Upper lobe of left lung (tissue), 6 donors: ENCODE results near the gene TRIM25. TPM values are rescaled to one million over a fixed set of nuclear protein-coding genes. Genes with fewer than 3 reads are reported as not detected.

Experiments
- ATAC-seq, 2 donors: fragments of 200-7000 bp; cut with Tn5 transposase; one replicate each; pipeline ENCODE4 v1.9.1; 2022; ENCODE audit warnings: mild to moderate bottlenecking in 2 of 2, moderate library complexity in 2 of 2; ENCODE audit not compliant: low FRiP score in 2 of 2
- DNase-seq, 2 donors: peaks; one replicate each; pipeline ENCODE4 v3.0.0-alpha.2; 2019 to 2020
- H3K27ac ChIP-seq, 4 donors: fragments of 200-600 bp; sonication (generic); one replicate each; pipeline ENCODE4 v1.5.1; 2016 to 2019
- H3K27me3 ChIP-seq, 4 donors: fragments of 200-600 bp; sonication (generic); one replicate each; pipeline ENCODE4 v1.5.1; 2017 to 2019
- H3K36me3 ChIP-seq, 4 donors: fragments of 200-600 bp; sonication (generic); one replicate each; pipeline ENCODE4 v1.5.1; 2016 to 2019
- H3K4me1 ChIP-seq, 4 donors: fragments of 200-600 bp; sonication (generic); one replicate each; pipeline ENCODE4 v1.5.1; 2018 to 2019
- H3K4me3 ChIP-seq, 4 donors: fragments of 200-600 bp; sonication (generic); one replicate each; pipeline ENCODE4 v1.5.1; 2017 to 2019; ENCODE audit warnings: mild to moderate bottlenecking in 2 of 4, moderate library complexity in 1 of 4
- H3K9me3 ChIP-seq, 4 donors: fragments of 200-600 bp; sonication (generic); one replicate each; pipeline ENCODE4 v1.5.1; 2018 to 2019
- CTCF ChIP-seq, 6 experiments: fragments of 450-650 bp in 4 of 6; fragments of 200-600 bp in 2 of 6; sonication (generic) in 2 of 6; IDR thresholded peaks; one replicate each; pipeline ENCODE4 v1.5.1; 2016 to 2019; ENCODE audit warnings: antibody characterized with exemption in 6 of 6
- EP300 ChIP-seq, 4 donors: sonication (generic); formaldehyde crosslinking; IDR thresholded peaks; one replicate each; pipeline ENCODE4 v1.5.1; 2017; ENCODE audit warnings: antibody characterized with exemption in 4 of 4, control low read depth in 2 of 4
- POLR2A ChIP-seq, 4 donors: fragments of 450-650 bp; IDR thresholded peaks; one replicate each; pipeline ENCODE4 v1.5.1; 2016 to 2017; ENCODE audit warnings: antibody characterized with exemption in 4 of 4, mild to moderate bottlenecking in 2 of 4
- POLR2AphosphoS5 ChIP-seq, 2 donors: sonication (generic); formaldehyde crosslinking; IDR thresholded peaks; one replicate each; pipeline ENCODE4 v1.5.1; 2017; ENCODE audit warnings: antibody characterized with exemption in 2 of 2
- WGBS, 2 donors: methylation state at CpG; one replicate each; pipeline ENCODE4 v1.1.5; 2017 to 2018; 5-methylcytosine and 5-hydroxymethylcytosine counted together
- total RNA-seq, 6 donors: library from RNA; depleted of rRNA in 4 of 6; stranded (reverse); fragments of >200 nt in 4 of 6; gene quantifications; one replicate each; pipeline versions ENCODE4 v1.1.0 to v1.2.1, GENCODE V29; 2016 to 2021
- donor health status: DM: no; HTN: no; CAD: no; lungs with moderate emphysema.
- donor health status: DM: no; HTN: yes; CAD: no; lungs with severe emphysema.

The TRIM25 gene
- total RNA-seq, 6 donors from 2014 or later, result 66.7 to 294 (median 83.0) TPM

GRCh38 chr17:56926270-56926669 lies 12.4 kb upstream of the TRIM25 start:
- Histone ChIP-seq H3K27me3 (no peaks in the 10 kb centered on the region), H3K4me3 (no peak overlapping the region), H3K36me3 (no peaks in the 10 kb centered on the region), H3K9me3 (no peaks in the 10 kb centered on the region), H3K4me1 (no peaks in the 10 kb centered on the region), H3K27ac (no peak overlapping the region)
- DNase-seq (no peak), ATAC-seq (no peak)
- TF ChIP-seq CTCF (IDR thresholded peaks at IDR 0.05), result no peak
- TF ChIP-seq EP300 (IDR thresholded peaks at IDR 0.05), result no peak
- no peak for TF ChIP-seq POLR2AphosphoS5 (IDR thresholded peaks at IDR 0.05)
- no peak for TF ChIP-seq POLR2A (IDR thresholded peaks at IDR 0.05)

GRCh38 chr17:56925088-56925487 lies 11.2 kb upstream of the TRIM25 start:
- no peaks in the 10 kb centered on the region for H3K36me3 ChIP-seq
- ATAC-seq (no peak), DNase-seq (no peak)
- no peaks in the 10 kb centered on the region for H3K27me3 ChIP-seq
- no peaks in the 10 kb centered on the region for H3K9me3 ChIP-seq
- 83 to 91% methylated on average over 2 of the region's 2 CpGs for WGBS, 2 donors
- H3K27ac ChIP-seq, result no peak overlapping the region
- TF ChIP-seq EP300 (IDR thresholded peaks at IDR 0.05), result no peak
- no peak for TF ChIP-seq CTCF (IDR thresholded peaks at IDR 0.05)
- TF ChIP-seq POLR2AphosphoS5 (IDR thresholded peaks at IDR 0.05), result no peak
- no peak for TF ChIP-seq POLR2A (IDR thresholded peaks at IDR 0.05)
- no peak overlapping the region for H3K4me3 ChIP-seq
- H3K4me1 ChIP-seq, result no peaks in the 10 kb centered on the region

DNA sequence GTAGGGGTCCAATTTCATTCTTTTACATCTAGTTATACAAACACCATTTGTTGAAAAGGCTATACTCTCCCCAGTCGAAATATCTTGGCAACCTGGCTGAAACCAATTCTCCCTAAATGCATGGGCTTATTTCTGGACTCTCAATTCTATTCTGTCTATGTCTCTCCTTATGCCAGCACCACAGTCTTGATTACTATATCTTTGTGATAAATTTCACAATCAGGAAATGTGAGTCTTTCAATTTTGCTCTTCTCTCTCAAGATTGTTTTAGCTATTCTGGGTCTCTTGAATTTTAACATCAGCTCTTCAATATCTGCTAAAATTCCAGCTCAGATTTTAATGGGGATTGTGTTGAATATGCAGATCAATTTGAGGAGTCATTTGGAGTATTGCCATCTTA lies 5.9 kb upstream of the TRIM25 start:
- Histone ChIP-seq H3K4me3 (no peak overlapping the region), H3K27me3 (no peaks in the 10 kb centered on the region), H3K9me3 (no peaks in the 10 kb centered on the region), H3K27ac (peak overlapping the region in 2 of 4 donors; percentile 57 to 68), H3K36me3 (no peaks in the 10 kb centered on the region), H3K4me1 (peaks cover 13 to 19% (median 16%) of the 10 kb centered on the region in 4 donors)
- 82 to 83% methylated on average over 1 of the region's 1 CpG for WGBS, 2 donors
- TF ChIP-seq EP300 (IDR thresholded peaks at IDR 0.05), result no peak
- no peak for TF ChIP-seq POLR2A (IDR thresholded peaks at IDR 0.05)
- TF ChIP-seq POLR2AphosphoS5 (IDR thresholded peaks at IDR 0.05), result no peak
- TF ChIP-seq CTCF (IDR thresholded peaks at IDR 0.05), result no peak
- no peak for DNase-seq
- no peak for ATAC-seq

GRCh38 chr17:56918916-56919315 lies 5.1 kb upstream of the TRIM25 start:
- DNase-seq, result no peak
- Histone ChIP-seq H3K9me3 (no peaks in the 10 kb centered on the region), H3K36me3 (no peaks in the 10 kb centered on the region), H3K4me3 (no peak overlapping the region), H3K27ac (peak overlapping the region in 2 of 4 donors; percentile 10 to 67), H3K4me1 (peaks cover 13 to 21% (median 16%) of the 10 kb centered on the region in 4 donors), H3K27me3 (no peaks in the 10 kb centered on the region)
- 53 to 74% methylated on average over 3 of the region's 3 CpGs for WGBS, 2 donors
- peak in 1 of 2 donors; percentile 28 for ATAC-seq
- TF ChIP-seq EP300 (IDR thresholded peaks at IDR 0.05) (peak; percentile 25 to 83 (median 33)), CTCF (IDR thresholded peaks at IDR 0.05) (no peak), POLR2A (IDR thresholded peaks at IDR 0.05) (no peak), POLR2AphosphoS5 (IDR thresholded peaks at IDR 0.05) (peak in 1 of 2 donors; percentile 89)

- H3K27me3 ChIP-seq, result no peaks in the 10 kb centered on the region
- H3K9me3 ChIP-seq, result no peaks in the 10 kb centered on the region
- H3K4me3 ChIP-seq, result no peak overlapping the region
- H3K27ac ChIP-seq, result no peak overlapping the region
- peaks cover 13 to 22% (median 16%) of the 10 kb centered on the region in 4 donors for H3K4me1 ChIP-seq
- DNase-seq (no peak), ATAC-seq (no peak)
- WGBS, 2 donors, result 88 to 94% methylated on average over 4 of the region's 4 CpGs
- TF ChIP-seq CTCF (IDR thresholded peaks at IDR 0.05) (no peak), EP300 (IDR thresholded peaks at IDR 0.05) (no peak), POLR2A (IDR thresholded peaks at IDR 0.05) (no peak), POLR2AphosphoS5 (IDR thresholded peaks at IDR 0.05) (no peak)
- H3K36me3 ChIP-seq, result no peaks in the 10 kb centered on the region
Measured at GRCh38 chr17:56917559-56918296, 3.9 kb upstream of the TRIM25 start.
